ENCODE measurements around the gene ISM1. TPM values are rescaled to one million over a fixed set of nuclear protein-coding genes. Genes with fewer than 3 reads are reported as not detected.

Gene ISM1
- polyA plus RNA-seq, 3 donors, result not detected

- WGBS (ENCODE audit: insufficient coverage), result 40% methylated on average over 1 of the region's 5 CpGs
- Mint-ChIP-seq H3K27ac (no peak overlapping the region), H3K9me3 (peaks cover 0 to under 1% (median 0%) of the 10 kb centered on the region in 7 donors), H3K4me1 (no peaks in the 10 kb centered on the region), H3K36me3 (no peaks in the 10 kb centered on the region), H3K27me3 (ENCODE audit: low read depth in 3 of 3) (peaks cover 0 to 5% (median 0%) of the 10 kb centered on the region in 3 donors), H3K4me3 (no peak overlapping the region)
- no peak overlapping the region for H3K9ac ChIP-seq (ENCODE audit: insufficient read depth, low read length, poor library complexity, severe bottlenecking)
- no peak for DNase-seq
- H3K36me3 ChIP-seq (replicated peaks in 1 of 2; ENCODE audit: control insufficient read depth in 1 of 2, insufficient read depth in 2 of 2, low read length in 2 of 2), result no peaks in the 10 kb centered on the region
- H3K4me2 ChIP-seq (replicated peaks; ENCODE audit: extremely low read depth, low read length, poor library complexity, severe bottlenecking), result no peak overlapping the region
- H2AFZ ChIP-seq (ENCODE audit: insufficient read depth, low read depth, low read length, poor library complexity, severe bottlenecking), result no peak overlapping the region
- no peak overlapping the region for H3K4me3 ChIP-seq (replicated peaks in 1 of 3; ENCODE audit: low read depth in 2 of 3, low read length in 3 of 3)
- H3K27me3 ChIP-seq (ENCODE audit: control insufficient read depth in 2 of 2, insufficient read depth in 2 of 2, low read length in 2 of 2), result no peaks in the 10 kb centered on the region
- H4K20me1 ChIP-seq (ENCODE audit: insufficient read depth, low read length), result no peaks in the 10 kb centered on the region
- H3K27ac ChIP-seq (ENCODE audit: low read depth in 1 of 2, low read length in 2 of 2), result no peak overlapping the region
- no peaks in the 10 kb centered on the region for H3K4me1 ChIP-seq (ENCODE audit: control insufficient read depth in 1 of 2, insufficient read depth in 2 of 2, low read length in 2 of 2)
- no peaks in the 10 kb centered on the region for H3K9me3 ChIP-seq (replicated peaks in 1 of 2; ENCODE audit: control insufficient read depth in 1 of 2, insufficient read depth in 1 of 2, low read length in 2 of 2)
- H3K79me2 ChIP-seq (ENCODE audit: insufficient read depth, low read length), result no peaks in the 10 kb centered on the region
- intact Hi-C loops (cut with micrococcal nuclease), result no loop called here
- TF ChIP-seq CTCF (IDR thresholded peaks at IDR 0.05), result no peak
Observed at GRCh38 chr20:13263451-13263850, 42.4 kb downstream of the ISM1 start.

GRCh38 chr20:13264907-13265306, 43.8 kb downstream of the ISM1 start:
- no peak overlapping the region for H3K27ac Mint-ChIP-seq
- WGBS (ENCODE audit: insufficient coverage), result 95% methylated on average over 2 of the region's 5 CpGs

More at GRCh38 chr20:13264907-13265306, 43.8 kb downstream of the ISM1 start:
- TF ChIP-seq CTCF (IDR thresholded peaks at IDR 0.05), result no peak
- H4K20me1 ChIP-seq (ENCODE audit: insufficient read depth, low read length), result no peaks in the 10 kb centered on the region
- no peak for DNase-seq
- no peaks in the 10 kb centered on the region for H3K4me1 Mint-ChIP-seq
- H3K9me3 ChIP-seq (replicated peaks in 1 of 2; ENCODE audit: control insufficient read depth in 1 of 2, insufficient read depth in 1 of 2, low read length in 2 of 2), result no peaks in the 10 kb centered on the region
- no peak overlapping the region for H3K4me2 ChIP-seq (replicated peaks; ENCODE audit: extremely low read depth, low read length, poor library complexity, severe bottlenecking)
- peaks cover 0 to 8% (median 3%) of the 10 kb centered on the region in 3 donors for H3K27me3 Mint-ChIP-seq (ENCODE audit: low read depth in 3 of 3)
- H3K4me3 ChIP-seq (replicated peaks in 1 of 3; ENCODE audit: low read depth in 2 of 3, low read length in 3 of 3), result no peak overlapping the region
- no peak overlapping the region for H3K27ac ChIP-seq (ENCODE audit: low read depth in 1 of 2, low read length in 2 of 2)
- H3K4me3 Mint-ChIP-seq, result no peak overlapping the region
- H2AFZ ChIP-seq (ENCODE audit: insufficient read depth, low read depth, low read length, poor library complexity, severe bottlenecking), result no peak overlapping the region
- H3K4me1 ChIP-seq (ENCODE audit: control insufficient read depth in 1 of 2, insufficient read depth in 2 of 2, low read length in 2 of 2), result no peaks in the 10 kb centered on the region
- H3K27me3 ChIP-seq (ENCODE audit: control insufficient read depth in 2 of 2, insufficient read depth in 2 of 2, low read length in 2 of 2), result no peaks in the 10 kb centered on the region
- H3K36me3 Mint-ChIP-seq, result no peaks in the 10 kb centered on the region
- H3K36me3 ChIP-seq (replicated peaks in 1 of 2; ENCODE audit: control insufficient read depth in 1 of 2, insufficient read depth in 2 of 2, low read length in 2 of 2), result no peaks in the 10 kb centered on the region
- intact Hi-C loops (cut with micrococcal nuclease), result no loop called here
- no peak overlapping the region for H3K9ac ChIP-seq (ENCODE audit: insufficient read depth, low read length, poor library complexity, severe bottlenecking)
- H3K9me3 Mint-ChIP-seq, result peaks cover 0 to 3% (median 0%) of the 10 kb centered on the region in 7 donors
- H3K79me2 ChIP-seq (ENCODE audit: insufficient read depth, low read length), result no peaks in the 10 kb centered on the region
